NCI-H2081 (cell line): ENCODE measurements around the gene ADAMTS17.

Source experiments
- DNase-seq, 2 experiments: peaks; one replicate each; lab custom pipeline; 2025; lab: John Stamatoyannopoulos, UW

Gene ADAMTS17

GRCh38 chr15:100248236-100248635 lies 93.5 kb downstream of the ADAMTS17 start:
- no peak for DNase-seq

- DNase-seq = no peak
Observed at GRCh38 chr15:100247228-100248225, 94.2 kb downstream of the ADAMTS17 start.

DNA sequence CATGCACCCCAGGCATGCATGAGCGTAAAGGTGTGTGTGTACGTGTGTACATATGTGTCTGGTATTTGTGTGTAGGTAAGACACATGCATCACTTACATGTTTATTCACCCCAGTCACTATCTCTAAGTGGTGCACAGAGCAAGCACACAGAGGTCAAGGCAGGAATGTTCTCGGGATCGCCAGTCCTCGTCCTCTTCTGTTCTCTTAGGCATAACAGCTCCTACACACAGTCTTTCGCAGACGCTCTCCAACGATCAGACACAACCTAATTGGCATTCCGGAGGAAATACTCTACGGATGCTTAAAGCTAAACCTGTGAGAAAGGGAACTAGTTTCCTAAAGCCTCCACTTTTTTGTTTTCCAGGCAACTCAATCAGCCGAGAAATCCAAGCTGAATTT lies 95.9 kb downstream of the ADAMTS17 start:
- DNase-seq = no peak

- DNase-seq = no peak
Observed at GRCh38 chr15:100245487-100245820, 96.3 kb downstream of the ADAMTS17 start.

GRCh38 chr15:100244796-100245486 lies 96.8 kb downstream of the ADAMTS17 start:
- no peak for DNase-seq

DNA sequence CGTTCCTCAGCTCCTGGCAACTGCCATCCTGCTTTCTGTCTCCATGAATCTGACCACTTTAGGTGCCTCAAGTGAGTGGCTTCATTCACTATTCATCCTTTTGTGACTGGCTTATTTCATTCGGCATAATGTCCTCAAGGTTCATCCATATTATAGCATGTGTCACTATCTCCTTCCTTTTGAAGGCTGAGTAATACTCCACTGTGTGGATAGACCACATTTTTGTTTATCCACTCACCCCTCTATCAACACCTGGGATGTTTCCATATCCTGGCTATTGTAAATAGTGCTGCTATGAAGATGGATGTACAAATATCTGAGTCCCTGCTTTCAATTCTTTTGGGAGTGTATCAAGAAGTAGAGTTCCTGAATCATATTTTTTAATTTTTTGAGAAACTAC lies 98.8 kb downstream of the ADAMTS17 start:
- DNase-seq = no peak

GRCh38 chr15:100241572-100242482 lies 99.9 kb downstream of the ADAMTS17 start:
- no peak for DNase-seq

DNA sequence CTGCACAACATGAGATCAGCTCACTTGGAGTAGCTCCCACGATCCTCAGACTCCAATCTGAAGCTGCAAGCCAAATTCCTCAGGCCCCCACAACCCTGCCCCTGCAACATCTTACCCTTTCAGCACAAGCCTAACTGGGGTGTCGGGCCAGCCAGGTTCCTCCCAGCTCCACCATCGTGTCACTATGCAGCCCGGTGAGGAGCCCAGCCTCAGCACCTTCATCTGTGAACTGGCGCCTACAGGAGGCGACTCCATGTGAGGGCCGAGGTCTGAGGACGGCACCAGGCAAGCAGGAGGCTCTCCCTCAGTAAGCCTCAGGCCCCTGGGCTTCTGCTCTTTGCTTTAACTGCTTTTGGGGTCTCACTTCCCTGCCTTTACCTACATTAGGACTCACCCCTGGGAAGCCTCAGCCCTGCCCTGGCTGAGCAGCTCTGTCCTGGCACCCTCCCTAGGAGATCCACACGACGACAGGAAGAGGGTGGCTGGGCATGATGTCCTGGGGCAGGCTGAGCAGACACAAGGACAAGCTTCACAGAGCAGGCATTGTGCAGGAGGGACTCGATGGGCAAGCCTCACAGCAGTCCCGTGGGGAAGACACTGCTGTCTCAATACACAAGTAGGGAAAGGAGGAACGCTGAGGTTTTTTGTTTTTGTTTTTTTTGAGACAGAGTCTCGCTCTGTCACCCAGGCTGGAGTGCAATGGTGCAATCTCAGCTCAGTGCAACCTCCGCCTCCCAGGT lies 104.6 kb downstream of the ADAMTS17 start:
- no peak for DNase-seq

DNA sequence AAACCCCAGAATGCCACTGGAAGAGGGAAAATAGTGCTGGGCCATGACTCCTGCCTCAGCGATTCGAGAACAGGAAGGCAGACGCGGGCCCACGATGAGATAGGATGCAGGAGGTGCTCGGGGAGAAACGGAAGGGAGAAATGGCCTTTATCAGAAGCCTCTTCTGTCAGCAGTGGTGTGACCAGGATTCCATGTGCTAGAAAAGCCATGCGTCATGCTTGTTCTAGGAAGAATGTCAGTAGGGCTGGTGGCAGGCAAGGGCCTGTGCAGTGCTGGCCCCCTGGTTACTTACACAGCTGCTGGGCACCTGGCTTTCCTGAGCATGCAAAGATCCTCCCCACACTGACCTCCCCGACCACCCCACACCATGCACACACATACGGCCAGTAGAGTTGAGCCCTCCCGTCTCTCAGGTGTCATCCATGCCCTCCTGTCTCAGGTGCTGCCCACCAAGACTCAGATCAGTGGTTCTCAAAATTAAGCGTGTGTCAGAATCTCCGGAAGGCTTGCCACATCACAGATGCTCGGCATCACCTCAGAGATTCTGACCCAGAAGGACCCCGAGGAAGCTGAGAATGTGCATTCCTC lies 106.7 kb downstream of the ADAMTS17 start:
- no peak for DNase-seq

- DNase-seq = no peak
Observed at GRCh38 chr15:100234158-100235029, 107.4 kb downstream of the ADAMTS17 start.

- DNase-seq = peak; percentile 35 to 77
Observed at GRCh38 chr15:100230784-100231183, 111.0 kb downstream of the ADAMTS17 start.

GRCh38 chr15:100229181-100230163 lies 112.3 kb downstream of the ADAMTS17 start:
- no peak for DNase-seq

DNA sequence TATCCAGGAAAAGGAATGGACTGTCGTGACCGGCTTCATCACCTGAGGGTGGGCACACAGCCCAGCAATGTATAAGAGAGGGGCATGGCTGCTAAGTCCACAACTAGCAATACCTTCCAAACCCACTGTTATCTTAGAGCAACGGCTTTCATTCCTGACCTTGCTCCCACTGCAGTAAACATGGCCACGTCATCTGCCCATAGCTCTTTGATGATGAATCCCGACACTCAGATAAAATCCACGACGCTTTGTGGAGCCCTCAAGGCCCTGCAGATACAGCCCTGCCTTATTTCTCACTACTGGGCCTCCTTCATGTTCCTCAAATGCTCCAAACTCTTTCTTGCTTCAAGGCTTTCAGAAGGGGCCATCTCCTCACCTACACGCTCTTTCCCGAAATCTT lies 114.0 kb downstream of the ADAMTS17 start:
- no peak for DNase-seq

DNA sequence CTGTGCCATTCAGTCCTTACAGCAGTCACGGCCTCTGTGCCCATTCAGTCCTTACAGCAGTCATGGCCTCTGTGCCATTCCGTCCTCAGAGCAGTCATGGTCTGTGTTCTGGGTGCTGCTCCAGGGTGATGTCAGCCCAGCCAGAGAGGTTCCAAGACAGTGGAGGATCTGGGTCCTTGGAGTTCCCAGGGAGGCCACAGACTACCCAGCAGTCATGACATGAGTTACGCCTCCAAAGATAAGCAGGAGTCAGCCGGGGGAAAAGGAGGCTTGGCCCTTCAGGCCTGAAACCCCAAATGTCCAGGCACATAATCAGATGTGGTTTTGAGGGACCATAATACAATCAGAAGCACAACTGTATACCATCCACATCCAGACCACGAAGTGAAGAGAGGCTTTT lies 115.7 kb downstream of the ADAMTS17 start:
- no peak for DNase-seq

DNA sequence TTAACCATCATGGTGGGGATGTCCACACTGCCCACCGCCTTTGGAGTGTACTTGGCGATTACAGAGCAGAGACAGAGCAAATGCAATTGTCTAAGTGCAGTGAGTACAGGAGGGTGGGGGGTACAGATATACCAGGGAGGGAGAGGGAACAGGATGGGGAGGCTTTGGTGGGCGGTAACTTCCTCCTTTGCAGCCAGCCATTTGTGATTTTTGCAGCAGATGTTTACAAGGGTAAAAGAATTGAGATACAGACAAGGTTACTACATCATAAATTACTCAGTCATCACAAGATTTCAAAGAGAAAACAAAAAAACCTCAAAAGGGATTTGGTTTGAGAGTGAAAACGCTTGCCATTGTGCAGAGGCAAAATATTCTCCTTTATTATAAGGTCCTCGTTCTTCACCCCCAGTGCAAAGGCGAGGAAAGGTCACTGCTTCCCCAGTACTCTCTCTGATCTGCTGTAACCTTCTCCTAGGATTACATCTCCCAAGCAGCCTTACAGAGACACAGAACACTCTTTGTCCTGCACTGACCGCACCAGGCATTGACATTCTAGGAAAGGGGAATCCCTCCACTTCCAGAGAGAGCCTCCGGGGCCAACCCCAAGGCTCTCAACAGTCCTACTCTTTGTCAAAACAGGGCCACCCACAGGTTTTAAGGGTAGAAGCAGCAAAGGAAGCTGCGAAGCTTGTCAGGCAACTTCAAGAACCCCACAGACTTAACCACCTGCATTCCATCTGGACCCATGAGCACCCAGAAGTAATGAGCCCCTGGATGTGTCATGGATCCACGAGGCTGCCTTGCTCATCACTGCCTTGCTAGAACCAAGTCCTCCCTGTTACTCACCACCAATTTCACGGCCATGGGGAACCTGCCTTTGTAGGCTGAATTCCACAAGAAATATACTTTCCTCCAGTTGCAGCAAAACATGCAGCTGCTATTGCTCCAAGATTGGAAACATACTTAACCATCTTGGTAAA lies 117.3 kb downstream of the ADAMTS17 start:
- no peak for DNase-seq

DNA sequence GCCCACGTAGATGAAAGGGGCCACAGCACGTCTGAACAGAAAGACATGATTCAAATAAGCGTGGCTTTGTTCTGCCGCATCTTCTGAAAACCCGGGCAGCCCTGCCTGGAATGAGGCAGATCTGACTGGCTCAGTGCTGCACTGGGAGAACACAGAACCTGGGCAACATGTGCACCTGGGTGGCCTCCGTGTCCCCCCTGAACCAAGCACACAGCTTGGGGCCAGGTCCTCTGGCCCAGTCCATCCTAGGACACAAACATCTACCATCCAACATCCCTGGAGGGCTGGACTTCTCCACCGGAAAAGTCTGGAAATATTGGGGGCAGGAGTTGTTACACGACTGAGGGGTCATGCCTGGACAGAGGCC lies 119.4 kb downstream of the ADAMTS17 start:
- DNase-seq = no peak

DNA sequence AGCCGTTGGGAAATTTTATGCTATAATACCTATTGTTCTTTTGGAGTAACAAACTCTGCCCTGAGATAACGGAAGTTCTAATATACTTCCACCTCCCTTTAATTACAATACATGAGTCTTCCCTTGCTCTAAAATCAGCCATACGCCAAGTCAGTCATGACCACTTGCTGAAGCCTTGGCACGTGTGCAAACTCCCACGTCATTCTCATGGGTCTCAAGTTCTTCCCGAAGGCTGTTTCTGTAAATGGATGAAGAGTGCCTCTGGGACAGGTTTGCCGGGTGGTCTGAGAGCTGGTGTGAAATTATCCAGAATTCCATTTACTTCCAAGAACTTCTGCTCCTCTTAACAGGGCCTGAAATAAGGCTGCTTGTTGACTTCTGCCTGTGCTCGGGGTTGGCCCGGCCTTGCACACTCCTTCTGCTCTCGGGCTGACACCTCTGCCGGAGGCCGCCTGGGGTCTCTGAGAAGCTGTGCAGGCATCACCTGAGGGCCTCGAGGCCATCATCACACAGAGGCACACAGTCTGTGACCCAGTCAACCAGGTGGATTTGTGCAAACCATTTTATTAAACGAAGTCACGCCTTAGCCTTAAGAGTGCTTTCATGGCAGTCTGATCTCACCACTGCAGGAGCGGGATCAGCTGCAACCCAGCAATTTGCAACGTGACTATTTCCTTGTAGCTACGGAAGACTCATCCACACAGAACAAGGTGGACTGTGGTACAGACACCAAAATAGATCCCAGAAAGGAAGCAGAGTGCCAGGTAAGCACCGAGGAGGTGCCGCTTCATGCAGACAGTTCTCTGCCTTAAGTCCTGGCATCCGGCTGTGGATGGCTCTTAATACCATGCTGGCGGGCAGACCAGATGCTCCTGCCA lies 120.1 kb downstream of the ADAMTS17 start:
- no peak for DNase-seq
